ENCODE results near the gene NACAD.

NACAD gene

GRCh38 chr7:45123913-45124710 lies 35.3 kb upstream of the NACAD start:
- DNase-seq (ENCODE audit: extremely low read depth, low read depth) = no peak
- no peak for TF ChIP-seq CTCF (IDR thresholded peaks at IDR 0.05; ENCODE audit: low read depth, low read length, missing control alignments)
- no peak overlapping the region for H3K4me3 ChIP-seq (replicated peaks; ENCODE audit: low read depth, low read length)

- no peak for TF ChIP-seq CTCF (IDR thresholded peaks at IDR 0.05; ENCODE audit: low read depth, low read length, missing control alignments)
- no peak for DNase-seq (ENCODE audit: extremely low read depth, low read depth)
- H3K4me3 ChIP-seq (replicated peaks; ENCODE audit: low read depth, low read length) = no peak overlapping the region
Observed at GRCh38 chr7:45122975-45123860, 34.4 kb upstream of the NACAD start.

GRCh38 chr7:45119550-45119949 lies 30.8 kb upstream of the NACAD start:
- TF ChIP-seq CTCF (IDR thresholded peaks at IDR 0.05; ENCODE audit: low read depth, low read length, missing control alignments) = no peak
- DNase-seq (ENCODE audit: extremely low read depth, low read depth) = no peak
- no peak overlapping the region for H3K4me3 ChIP-seq (replicated peaks; ENCODE audit: low read depth, low read length)

- TF ChIP-seq CTCF (IDR thresholded peaks at IDR 0.05; ENCODE audit: low read depth, low read length, missing control alignments) = no peak
- DNase-seq (ENCODE audit: extremely low read depth, low read depth) = no peak
- H3K4me3 ChIP-seq (replicated peaks; ENCODE audit: low read depth, low read length) = no peak overlapping the region
Observed at GRCh38 chr7:45118889-45119331, 30.1 kb upstream of the NACAD start.

GRCh38 chr7:45118292-45118691 lies 29.5 kb upstream of the NACAD start:
- DNase-seq (ENCODE audit: extremely low read depth, low read depth) = no peak
- H3K4me3 ChIP-seq (replicated peaks; ENCODE audit: low read depth, low read length) = no peak overlapping the region
- TF ChIP-seq CTCF (IDR thresholded peaks at IDR 0.05; ENCODE audit: low read depth, low read length, missing control alignments) = no peak

- H3K4me3 ChIP-seq (replicated peaks; ENCODE audit: low read depth, low read length) = no peak overlapping the region
- DNase-seq (ENCODE audit: extremely low read depth, low read depth) = no peak
Observed at GRCh38 chr7:45117582-45117981, 28.8 kb upstream of the NACAD start.

More at GRCh38 chr7:45117582-45117981, 28.8 kb upstream of the NACAD start:
- no peak for TF ChIP-seq CTCF (IDR thresholded peaks at IDR 0.05; ENCODE audit: low read depth, low read length, missing control alignments)

Data from HFF-Myc (cell line).